HEK293 (cell line): ENCODE results near the gene THRA.

Experiments
- CTCF ChIA-PET: fragments of 350-600 bp; formaldehyde crosslinking; extraction: SDS; loops from one replicate; lab custom pipeline; 2021; ENCODE audit warnings: antibody characterized with exemption; lab: Yijun Ruan, JAX
- POLR2A ChIA-PET: fragments of 300-600 bp; formaldehyde crosslinking; extraction: SDS; loops from one replicate; lab custom pipeline; 2020; ENCODE audit warnings: antibody characterized with exemption, inconsistent platforms; lab: Yijun Ruan, JAX
- H3K27ac ChIP-seq: fragments of 200-500 bp; sonication (Bioruptor generic); 2 replicates; pipeline ENCODE4 v1.5.1; 2014; ENCODE audit warnings: low read depth, low read length, control low read depth, inconsistent platforms; ENCODE audit errors: extremely low read depth
- H3K36me3 ChIP-seq, 2 experiments: fragments of 200-500 bp in 1 of 2; sonication (Bioruptor generic) in 1 of 2; 1 replicate in 1 of 2; 2 replicates in 1 of 2; pipeline ENCODE4 v1.5.1; 2014 to 2017; ENCODE audit warnings: inconsistent platforms in 2 of 2, low read length in 2 of 2; ENCODE audit not compliant: control insufficient read depth in 2 of 2, insufficient read depth in 1 of 2
- H3K4me1 ChIP-seq: fragments of 200-500 bp; sonication (Bioruptor generic); 2 replicates; pipeline ENCODE4 v1.5.1; 2014; ENCODE audit warnings: mild to moderate bottlenecking, low read length, inconsistent platforms; ENCODE audit not compliant: control insufficient read depth, insufficient read depth
- H3K4me3 ChIP-seq: 2 replicates; pipeline ENCODE4 v1.5.1; 2011; ENCODE audit warnings: low read depth, mild to moderate bottlenecking, control low read depth, low read length, moderate library complexity
- H3K9me3 ChIP-seq: fragments of 200-500 bp; sonication (Bioruptor generic); 2 replicates; pipeline ENCODE4 v1.5.1; 2014; ENCODE audit warnings: low read depth, low read length, inconsistent platforms; ENCODE audit not compliant: control insufficient read depth, insufficient read depth
- GFI1B ChIP-seq: fragments of 450-650 bp; formaldehyde crosslinking; IDR thresholded peaks from 2 replicates; pipeline ENCODE4 v1.5.1; 2016; ENCODE audit warnings: missing biosample characterization, missing genetic modification characterization
- GLIS1 ChIP-seq: fragments of 450-650 bp; formaldehyde crosslinking; IDR thresholded peaks from 2 replicates; pipeline ENCODE4 v1.5.1; 2016; ENCODE audit warnings: missing biosample characterization, missing genetic modification characterization
- IKZF3 ChIP-seq: fragments of 450-650 bp; IDR thresholded peaks from 2 replicates; pipeline ENCODE4 v1.5.0; 2018; ENCODE audit warnings: missing biosample characterization, mild to moderate bottlenecking, missing genetic modification characterization, moderate library complexity
- KLF9 ChIP-seq: fragments of 450-650 bp; formaldehyde crosslinking; IDR thresholded peaks from 2 replicates; pipeline ENCODE4 v1.5.1; 2016; ENCODE audit warnings: missing biosample characterization, missing genetic modification characterization, low read depth
- SP3 ChIP-seq: fragments of 450-650 bp; formaldehyde crosslinking; IDR thresholded peaks from 2 replicates; pipeline ENCODE4 v1.5.1; 2016; ENCODE audit warnings: missing biosample characterization, missing genetic modification characterization
- ZBTB1 ChIP-seq: fragments of 450-650 bp; formaldehyde crosslinking; IDR thresholded peaks from 2 replicates; pipeline ENCODE4 v1.5.1; 2016; ENCODE audit warnings: missing biosample characterization, missing genetic modification characterization
- ZBTB7A ChIP-seq: fragments of 450-650 bp; formaldehyde crosslinking; IDR thresholded peaks from 2 replicates; pipeline ENCODE4 v1.5.1; 2016; ENCODE audit warnings: low read depth, missing biosample characterization, missing genetic modification characterization
- ZNF121 ChIP-seq: fragments of 450-650 bp; formaldehyde crosslinking; IDR thresholded peaks from 2 replicates; pipeline ENCODE4 v1.5.1; 2016; ENCODE audit warnings: missing biosample characterization, missing genetic modification characterization
- ZNF174 ChIP-seq: fragments of 450-650 bp; formaldehyde crosslinking; IDR thresholded peaks from 2 replicates; pipeline ENCODE4 v1.5.0; 2017; ENCODE audit warnings: missing biosample characterization, mild to moderate bottlenecking, missing genetic modification characterization
- ZNF175 ChIP-seq: fragments of 450-650 bp; formaldehyde crosslinking; IDR thresholded peaks from 2 replicates; pipeline ENCODE4 v1.5.1; 2016; ENCODE audit warnings: missing biosample characterization, missing genetic modification characterization
- ZNF223 ChIP-seq: fragments of 450-650 bp; formaldehyde crosslinking; IDR thresholded peaks from 2 replicates; pipeline ENCODE4 v1.5.1; 2016; ENCODE audit warnings: missing biosample characterization, missing genetic modification characterization
- ZNF239 ChIP-seq: fragments of 450-650 bp; formaldehyde crosslinking; IDR thresholded peaks from 2 replicates; pipeline ENCODE4 v1.5.1; 2016; ENCODE audit warnings: missing biosample characterization, missing genetic modification characterization
- ZNF266 ChIP-seq: fragments of 450-650 bp; formaldehyde crosslinking; IDR thresholded peaks from 2 replicates; pipeline ENCODE4 v1.5.1; 2016; ENCODE audit warnings: missing biosample characterization, missing genetic modification characterization, low read depth
- ZNF341 ChIP-seq: fragments of 450-650 bp; formaldehyde crosslinking; IDR thresholded peaks from 2 replicates; pipeline ENCODE4; 2016; ENCODE audit warnings: low read depth, missing biosample characterization, missing genetic modification characterization
- ZNF416 ChIP-seq: fragments of 450-650 bp; formaldehyde crosslinking; IDR thresholded peaks from 2 replicates; pipeline ENCODE4 v1.5.1; 2016; ENCODE audit warnings: missing biosample characterization, missing genetic modification characterization
- ZNF521 ChIP-seq: fragments of 450-650 bp; formaldehyde crosslinking; IDR thresholded peaks from 2 replicates; pipeline ENCODE4 v1.5.1; 2017; ENCODE audit warnings: missing biosample characterization, mild to moderate bottlenecking, missing genetic modification characterization
- ZNF585B ChIP-seq: fragments of 450-650 bp; formaldehyde crosslinking; IDR thresholded peaks from 2 replicates; pipeline ENCODE4 v1.5.1; 2016; ENCODE audit warnings: missing biosample characterization, missing genetic modification characterization
- ZNF654 ChIP-seq: fragments of 450-650 bp; formaldehyde crosslinking; IDR thresholded peaks from 2 replicates; pipeline ENCODE4 v1.5.1; 2016; ENCODE audit warnings: low read depth, missing biosample characterization, missing genetic modification characterization
- ZNF660 ChIP-seq: fragments of 450-650 bp; IDR thresholded peaks from 2 replicates; pipeline ENCODE4 v1.5.1; 2018; ENCODE audit warnings: missing biosample characterization, mild to moderate bottlenecking, missing genetic modification characterization
- ZNF785 ChIP-seq: fragments of 450-650 bp; formaldehyde crosslinking; IDR thresholded peaks from 2 replicates; pipeline ENCODE4 v1.5.1; 2016; ENCODE audit warnings: missing biosample characterization, missing genetic modification characterization
- TF ChIP-seq, protein P1 (sequence below): fragments of 450-650 bp; formaldehyde crosslinking; IDR thresholded peaks from 2 replicates; pipeline ENCODE4 v1.5.1; 2016; ENCODE audit warnings: missing biosample characterization, missing genetic modification characterization
- TF ChIP-seq, protein P2 (sequence below): fragments of 450-650 bp; formaldehyde crosslinking; IDR thresholded peaks from 2 replicates; pipeline ENCODE4 v1.5.1; 2016; ENCODE audit warnings: missing biosample characterization, missing genetic modification characterization
- TF ChIP-seq, protein P3 (sequence below): fragments of 450-650 bp; formaldehyde crosslinking; IDR thresholded peaks from 2 replicates; pipeline ENCODE4 v1.5.1; 2017; ENCODE audit warnings: missing biosample characterization, mild to moderate bottlenecking, missing genetic modification characterization, moderate library complexity
- TF ChIP-seq, protein P4 (sequence below): fragments of 450-650 bp; formaldehyde crosslinking; IDR thresholded peaks from 2 replicates; pipeline ENCODE4 v1.5.1; 2016; ENCODE audit warnings: missing biosample characterization, missing genetic modification characterization
- TF ChIP-seq, protein P5 (sequence below): fragments of 450-650 bp; formaldehyde crosslinking; IDR thresholded peaks from 2 replicates; pipeline ENCODE4 v1.5.1; 2016; ENCODE audit warnings: missing biosample characterization, missing genetic modification characterization

The THRA gene

DNA sequence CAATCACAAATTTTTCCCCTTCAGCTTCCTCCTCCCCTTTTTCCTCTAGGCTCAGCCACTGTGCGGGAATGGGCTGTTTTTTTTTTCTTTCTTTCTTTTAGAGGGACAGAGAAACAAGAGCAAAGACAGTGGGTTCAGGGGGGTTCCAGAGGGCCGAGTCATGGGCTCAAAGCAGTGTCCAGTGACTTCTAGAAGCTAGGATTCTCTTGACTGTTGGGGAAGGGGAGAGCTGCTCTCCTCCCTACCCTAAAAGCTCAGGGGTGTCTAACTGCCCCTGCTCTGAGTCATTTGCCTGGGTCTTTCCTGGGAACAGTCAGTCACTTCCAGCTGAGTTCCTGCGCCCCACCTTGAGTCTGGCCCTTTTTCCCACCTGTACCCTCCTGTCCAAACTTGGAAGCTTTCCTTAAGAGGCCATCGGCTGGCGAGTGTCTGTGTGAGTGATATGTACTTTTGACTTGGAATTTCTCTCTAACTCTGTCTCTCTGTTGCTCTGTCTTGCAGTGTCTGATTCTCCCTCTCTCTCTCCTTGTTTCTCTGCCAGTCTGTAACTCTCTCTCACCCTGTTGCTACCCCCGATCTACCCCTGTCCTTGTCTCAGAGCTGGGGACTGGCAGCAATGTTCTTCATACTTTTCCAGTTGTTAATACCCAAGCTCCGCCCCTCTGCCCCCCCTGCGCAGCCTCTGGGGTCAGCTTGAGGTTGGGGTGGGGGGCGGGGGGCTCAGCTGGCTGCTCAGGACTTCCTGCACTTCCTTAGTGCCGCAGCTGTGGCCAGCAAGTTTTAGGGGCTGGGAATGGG is 2.4 kb downstream of the THRA start (continued):
- TF ChIP-seq, protein P1, sequence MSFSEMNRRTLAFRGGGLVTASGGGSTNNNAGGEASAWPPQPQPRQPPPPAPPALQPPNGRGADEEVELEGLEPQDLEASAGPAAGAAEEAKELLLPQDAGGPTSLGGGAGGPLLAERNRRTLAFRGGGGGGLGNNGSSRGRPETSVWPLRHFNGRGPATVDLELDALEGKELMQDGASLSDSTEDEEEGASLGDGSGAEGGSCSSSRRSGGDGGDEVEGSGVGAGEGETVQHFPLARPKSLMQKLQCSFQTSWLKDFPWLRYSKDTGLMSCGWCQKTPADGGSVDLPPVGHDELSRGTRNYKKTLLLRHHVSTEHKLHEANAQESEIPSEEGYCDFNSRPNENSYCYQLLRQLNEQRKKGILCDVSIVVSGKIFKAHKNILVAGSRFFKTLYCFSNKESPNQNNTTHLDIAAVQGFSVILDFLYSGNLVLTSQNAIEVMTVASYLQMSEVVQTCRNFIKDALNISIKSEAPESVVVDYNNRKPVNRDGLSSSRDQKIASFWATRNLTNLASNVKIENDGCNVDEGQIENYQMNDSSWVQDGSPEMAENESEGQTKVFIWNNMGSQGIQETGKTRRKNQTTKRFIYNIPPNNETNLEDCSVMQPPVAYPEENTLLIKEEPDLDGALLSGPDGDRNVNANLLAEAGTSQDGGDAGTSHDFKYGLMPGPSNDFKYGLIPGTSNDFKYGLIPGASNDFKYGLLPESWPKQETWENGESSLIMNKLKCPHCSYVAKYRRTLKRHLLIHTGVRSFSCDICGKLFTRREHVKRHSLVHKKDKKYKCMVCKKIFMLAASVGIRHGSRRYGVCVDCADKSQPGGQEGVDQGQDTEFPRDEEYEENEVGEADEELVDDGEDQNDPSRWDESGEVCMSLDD (tag by site-specific recombination): no peak
- peak; percentile 77 for TF ChIP-seq GLIS1 (tag by site-specific recombination)
- no peak for TF ChIP-seq ZNF174 (tag by site-specific recombination)
- no peak for TF ChIP-seq ZNF654 (tag by site-specific recombination)
- no peak for TF ChIP-seq ZBTB1
- TF ChIP-seq ZBTB7A (tag by site-specific recombination): no peak
- TF ChIP-seq, protein P2, sequence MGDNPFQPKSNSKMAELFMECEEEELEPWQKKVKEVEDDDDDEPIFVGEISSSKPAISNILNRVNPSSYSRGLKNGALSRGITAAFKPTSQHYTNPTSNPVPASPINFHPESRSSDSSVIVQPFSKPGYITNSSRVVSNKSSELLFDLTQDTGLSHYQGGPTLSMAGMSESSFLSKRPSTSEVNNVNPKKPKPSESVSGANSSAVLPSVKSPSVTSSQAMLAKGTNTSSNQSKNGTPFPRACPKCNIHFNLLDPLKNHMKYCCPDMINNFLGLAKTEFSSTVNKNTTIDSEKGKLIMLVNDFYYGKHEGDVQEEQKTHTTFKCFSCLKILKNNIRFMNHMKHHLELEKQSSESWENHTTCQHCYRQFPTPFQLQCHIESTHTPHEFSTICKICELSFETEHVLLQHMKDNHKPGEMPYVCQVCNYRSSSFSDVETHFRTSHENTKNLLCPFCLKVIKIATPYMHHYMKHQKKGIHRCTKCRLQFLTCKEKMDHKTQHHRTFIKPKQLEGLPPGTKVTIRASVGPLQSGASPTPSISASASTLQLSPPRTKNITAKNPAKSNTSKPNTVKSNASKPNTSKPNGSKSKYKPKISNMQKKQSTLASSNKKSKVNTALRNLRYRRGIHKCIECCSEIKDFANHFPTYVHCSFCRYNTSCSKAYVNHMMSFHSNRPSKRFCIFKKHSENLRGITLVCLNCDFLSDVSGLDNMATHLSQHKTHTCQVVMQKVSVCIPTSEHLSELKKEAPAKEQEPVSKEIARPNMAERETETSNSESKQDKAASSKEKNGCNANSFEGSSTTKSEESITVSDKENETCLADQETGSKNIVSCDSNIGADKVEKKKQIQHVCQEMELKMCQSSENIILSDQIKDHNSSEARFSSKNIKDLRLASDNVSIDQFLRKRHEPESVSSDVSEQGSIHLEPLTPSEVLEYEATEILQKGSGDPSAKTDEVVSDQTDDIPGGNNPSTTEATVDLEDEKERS (tag by site-specific recombination): no peak
- 0 out of 2 replicates have a peak, but pooled peaks have one; percentile 8 for TF ChIP-seq IKZF3 (tag by site-specific recombination)
- TF ChIP-seq ZNF585B (tag by site-specific recombination): no peak
- TF ChIP-seq, protein P3, sequence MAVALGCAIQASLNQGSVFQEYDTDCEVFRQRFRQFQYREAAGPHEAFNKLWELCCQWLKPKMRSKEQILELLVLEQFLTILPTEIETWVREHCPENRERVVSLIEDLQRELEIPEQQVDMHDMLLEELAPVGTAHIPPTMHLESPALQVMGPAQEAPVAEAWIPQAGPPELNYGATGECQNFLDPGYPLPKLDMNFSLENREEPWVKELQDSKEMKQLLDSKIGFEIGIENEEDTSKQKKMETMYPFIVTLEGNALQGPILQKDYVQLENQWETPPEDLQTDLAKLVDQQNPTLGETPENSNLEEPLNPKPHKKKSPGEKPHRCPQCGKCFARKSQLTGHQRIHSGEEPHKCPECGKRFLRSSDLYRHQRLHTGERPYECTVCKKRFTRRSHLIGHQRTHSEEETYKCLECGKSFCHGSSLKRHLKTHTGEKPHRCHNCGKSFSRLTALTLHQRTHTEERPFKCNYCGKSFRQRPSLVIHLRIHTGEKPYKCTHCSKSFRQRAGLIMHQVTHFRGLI (tag by site-specific recombination): no peak
- TF ChIP-seq ZNF121 (tag by site-specific recombination): no peak
- no peak for TF ChIP-seq ZNF341 (tag by site-specific recombination)
- TF ChIP-seq, protein P4, sequence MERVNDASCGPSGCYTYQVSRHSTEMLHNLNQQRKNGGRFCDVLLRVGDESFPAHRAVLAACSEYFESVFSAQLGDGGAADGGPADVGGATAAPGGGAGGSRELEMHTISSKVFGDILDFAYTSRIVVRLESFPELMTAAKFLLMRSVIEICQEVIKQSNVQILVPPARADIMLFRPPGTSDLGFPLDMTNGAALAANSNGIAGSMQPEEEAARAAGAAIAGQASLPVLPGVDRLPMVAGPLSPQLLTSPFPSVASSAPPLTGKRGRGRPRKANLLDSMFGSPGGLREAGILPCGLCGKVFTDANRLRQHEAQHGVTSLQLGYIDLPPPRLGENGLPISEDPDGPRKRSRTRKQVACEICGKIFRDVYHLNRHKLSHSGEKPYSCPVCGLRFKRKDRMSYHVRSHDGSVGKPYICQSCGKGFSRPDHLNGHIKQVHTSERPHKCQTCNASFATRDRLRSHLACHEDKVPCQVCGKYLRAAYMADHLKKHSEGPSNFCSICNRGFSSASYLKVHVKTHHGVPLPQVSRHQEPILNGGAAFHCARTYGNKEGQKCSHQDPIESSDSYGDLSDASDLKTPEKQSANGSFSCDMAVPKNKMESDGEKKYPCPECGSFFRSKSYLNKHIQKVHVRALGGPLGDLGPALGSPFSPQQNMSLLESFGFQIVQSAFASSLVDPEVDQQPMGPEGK (tag by site-specific recombination): 0 out of 2 replicates have a peak, but pooled peaks have one; percentile 19

DNA sequence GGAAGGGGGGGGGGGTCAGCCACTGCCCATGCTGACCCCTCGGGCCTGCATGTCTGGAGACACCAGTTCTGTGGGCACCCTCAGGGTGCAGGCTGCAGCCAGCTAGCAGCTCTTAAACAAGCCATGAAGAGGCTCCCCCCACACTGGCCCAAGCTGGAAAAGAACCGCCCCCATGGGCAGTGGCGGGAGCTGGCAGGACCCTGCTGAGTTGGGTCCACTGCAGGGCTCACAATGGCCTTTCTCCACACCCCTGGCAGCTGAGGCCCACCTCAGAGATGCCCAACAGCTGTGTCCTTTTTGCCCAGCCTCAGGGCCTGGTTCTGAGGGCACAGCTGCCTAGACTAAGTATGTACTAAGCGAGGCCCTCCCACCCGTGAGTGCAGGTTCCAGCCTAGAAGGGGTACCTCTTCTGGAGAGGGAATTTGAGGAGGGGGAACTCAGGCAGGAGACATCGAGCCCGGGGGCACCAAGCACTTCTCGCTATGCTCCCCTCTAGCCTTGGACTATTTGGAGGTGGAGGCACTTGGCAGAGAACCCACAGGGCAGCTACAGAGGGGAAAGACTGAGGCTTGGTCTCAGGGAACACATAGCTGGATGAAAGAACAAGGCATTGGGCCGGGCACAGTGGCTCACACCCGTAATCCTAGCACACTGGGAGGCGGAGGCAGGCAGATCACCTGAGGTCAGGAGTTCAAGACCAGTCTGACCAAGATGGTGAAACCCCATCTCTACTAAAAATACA is 3.2 kb downstream of the THRA start:
- Histone ChIP-seq H3K4me3 (no peak overlapping the region), H3K36me3 (no peaks in the 10 kb centered on the region)
- POLR2A ChIA-PET: interaction anchor here (0.6 to 3.1 kb wide), 12 partner anchors 9 to 80 kb away, joined by 3 to 15 read pairs (median 4); partner anchors contain the start of genes CASC3, MED24 and NR1D1
- TF ChIP-seq SP3: no peak
- no peak for TF ChIP-seq ZNF416 (tag by site-specific recombination)
- no peak for TF ChIP-seq ZNF521
- TF ChIP-seq, protein P5, sequence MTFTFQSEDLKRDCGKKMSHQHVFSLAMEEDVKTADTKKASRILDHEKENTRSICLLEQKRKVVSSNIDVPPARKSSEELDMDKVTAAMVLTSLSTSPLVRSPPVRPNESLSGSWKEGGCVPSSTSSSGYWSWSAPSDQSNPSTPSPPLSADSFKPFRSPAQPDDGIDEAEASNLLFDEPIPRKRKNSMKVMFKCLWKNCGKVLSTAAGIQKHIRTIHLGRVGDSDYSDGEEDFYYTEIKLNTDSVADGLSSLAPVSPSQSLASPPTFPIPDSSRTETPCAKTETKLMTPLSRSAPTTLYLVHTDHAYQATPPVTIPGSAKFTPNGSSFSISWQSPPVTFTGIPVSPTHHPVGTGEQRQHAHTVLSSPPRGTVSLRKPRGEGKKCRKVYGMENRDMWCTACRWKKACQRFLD: no peak
- no peak for TF ChIP-seq ZBTB1
- no peak for TF ChIP-seq ZNF785 (tag by site-specific recombination)
- no peak for TF ChIP-seq ZNF175 (tag by site-specific recombination)
- TF ChIP-seq GFI1B (tag by site-specific recombination): no peak
- no peak for TF ChIP-seq ZNF266 (tag by site-specific recombination)
- TF ChIP-seq KLF9 (tag by site-specific recombination): no peak
- TF ChIP-seq ZNF239 (tag by site-specific recombination): no peak
- TF ChIP-seq ZNF660 (tag by site-specific recombination): no peak
- TF ChIP-seq ZNF223: no peak

More for the DNA sequence above, 3.2 kb downstream of the THRA start:
- CTCF ChIA-PET: interaction anchor here (0.6 to 10.6 kb wide), 13 partner anchors 9 to 818 kb away, joined by 3 to 166 read pairs (median 7); partner anchors contain the start of gene MED24
- no peaks in the 10 kb centered on the region for H3K9me3 ChIP-seq
- peaks cover 35% of the 10 kb centered on the region for H3K4me1 ChIP-seq
- no peak overlapping the region for H3K27ac ChIP-seq
